ENCODE measurements around the gene PRSS23.
"Not testable (repeated sequence)": the region's sequence is repeated elsewhere in the genome, so short reads cannot be mapped to it uniquely, and the experiment has no call there.

The PRSS23 gene

DNA sequence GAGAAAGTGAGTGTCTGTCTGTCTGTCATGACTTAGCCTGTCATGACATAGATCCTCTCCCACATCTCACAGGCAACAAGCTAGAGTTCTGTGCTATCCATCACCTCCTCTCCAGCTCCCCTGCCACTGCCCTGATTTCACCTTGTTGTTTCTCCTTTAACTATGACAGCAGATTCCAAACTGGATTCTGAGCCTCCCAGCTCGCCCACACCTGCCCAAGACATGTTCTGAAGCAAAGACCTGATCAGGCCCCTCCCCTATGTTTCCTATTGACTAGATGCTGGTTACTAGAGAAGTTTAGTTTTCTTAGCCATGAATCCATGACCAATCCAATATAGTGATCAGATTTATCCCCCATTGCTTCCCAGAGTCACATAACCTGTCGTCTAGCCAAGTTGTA is 15.4 kb downstream of the PRSS23 start:
- FAIRE-seq = no peak

DNA sequence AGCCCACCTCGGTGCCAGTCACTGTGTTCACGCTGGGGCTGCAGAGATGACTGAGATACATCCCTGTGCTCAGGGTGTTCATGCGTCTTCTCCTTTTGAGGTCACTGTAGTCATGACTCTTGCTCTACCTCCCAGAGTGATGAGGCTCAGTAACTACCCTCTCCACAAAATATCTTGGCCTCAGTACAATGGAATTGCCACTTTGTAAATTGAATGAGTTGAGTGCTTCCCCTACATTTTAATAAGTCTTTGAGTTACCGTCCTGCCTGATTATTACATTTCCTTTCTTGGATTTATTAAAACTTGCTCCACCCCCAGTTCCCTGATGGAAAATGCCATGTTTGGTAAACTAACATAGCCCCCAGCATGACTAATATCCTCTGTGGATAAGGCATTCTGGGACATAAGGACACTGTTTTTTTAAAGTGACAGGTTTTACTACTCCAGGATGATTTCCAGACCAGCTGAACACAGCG is 15.9 kb downstream of the PRSS23 start:
- no peak for FAIRE-seq

DNA sequence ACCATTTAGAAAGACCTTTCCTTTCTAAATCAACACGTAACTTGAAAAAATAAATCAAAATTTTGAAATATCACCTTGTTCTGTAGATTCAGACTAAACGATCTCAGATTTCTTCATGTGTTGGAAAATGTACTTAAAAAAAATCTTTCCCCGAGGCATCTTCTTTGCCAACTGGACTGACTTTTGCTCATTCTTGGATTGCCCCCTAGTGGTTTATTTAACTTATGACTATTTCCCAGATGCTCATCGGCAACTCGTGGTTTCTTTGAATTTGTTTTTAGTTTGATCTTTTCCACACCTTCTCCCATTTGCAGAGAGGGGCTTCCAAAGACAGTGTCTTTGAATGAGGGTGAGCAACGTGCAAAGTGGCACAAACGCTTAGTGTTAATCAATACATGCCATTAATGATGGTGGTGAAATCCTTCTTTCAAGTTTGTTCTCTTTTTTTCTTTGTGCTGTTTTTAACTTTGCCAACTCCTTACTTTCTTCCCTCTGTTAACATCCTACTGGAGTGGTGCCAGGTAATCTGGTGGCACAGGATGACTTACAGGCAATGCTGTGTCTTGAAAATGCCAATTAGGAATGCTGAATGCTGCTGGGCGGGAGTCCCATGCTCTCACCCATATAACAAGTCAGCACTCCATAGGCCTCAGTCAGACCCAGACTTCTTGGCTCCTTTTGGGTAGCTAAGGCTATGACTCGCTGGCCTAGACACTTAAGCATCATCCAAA is 18.3 kb downstream of the PRSS23 start:
- peak; percentile 98 for FAIRE-seq

DNA sequence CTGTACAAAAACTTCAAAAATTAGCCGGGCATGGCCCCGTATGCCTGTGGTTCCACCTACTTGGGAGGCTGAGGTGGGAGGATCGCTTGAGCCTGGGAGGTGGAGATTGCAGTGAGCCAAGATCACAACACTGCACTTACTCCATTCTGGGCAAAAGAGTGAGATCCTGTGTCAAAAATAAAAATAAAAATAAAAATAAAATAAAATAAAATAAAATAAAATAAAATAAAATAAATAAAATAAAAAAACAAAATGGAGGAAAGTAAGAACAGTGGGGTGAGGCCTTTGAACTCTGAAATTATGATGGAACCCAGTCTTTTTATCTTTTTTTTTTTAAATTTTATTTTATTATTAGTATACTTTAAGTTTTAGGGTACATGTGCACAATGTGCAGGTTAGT is 23.8 kb downstream of the PRSS23 start:
- not testable (repeated sequence) for FAIRE-seq

DNA sequence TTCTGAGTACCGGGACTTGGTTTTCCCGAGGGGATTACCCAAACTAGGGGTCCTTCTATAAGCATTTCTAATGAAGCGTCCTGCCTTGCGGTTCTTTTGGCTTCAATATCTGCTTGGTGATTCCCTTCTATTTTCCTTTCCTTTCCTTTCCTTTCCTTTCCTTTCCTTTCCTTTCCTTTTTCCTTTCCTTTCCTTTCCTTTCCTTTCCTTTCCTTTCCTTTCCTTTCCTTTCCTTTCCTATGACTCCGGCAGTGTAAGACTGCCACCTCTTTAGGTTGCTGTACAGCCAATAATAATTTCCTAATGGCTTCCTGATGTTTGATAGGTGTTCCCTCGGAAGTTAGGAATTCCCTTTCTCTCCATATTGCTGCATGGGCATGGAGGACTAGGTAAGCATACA is 34.0 kb downstream of the PRSS23 start:
- FAIRE-seq = not testable (repeated sequence)

DNA sequence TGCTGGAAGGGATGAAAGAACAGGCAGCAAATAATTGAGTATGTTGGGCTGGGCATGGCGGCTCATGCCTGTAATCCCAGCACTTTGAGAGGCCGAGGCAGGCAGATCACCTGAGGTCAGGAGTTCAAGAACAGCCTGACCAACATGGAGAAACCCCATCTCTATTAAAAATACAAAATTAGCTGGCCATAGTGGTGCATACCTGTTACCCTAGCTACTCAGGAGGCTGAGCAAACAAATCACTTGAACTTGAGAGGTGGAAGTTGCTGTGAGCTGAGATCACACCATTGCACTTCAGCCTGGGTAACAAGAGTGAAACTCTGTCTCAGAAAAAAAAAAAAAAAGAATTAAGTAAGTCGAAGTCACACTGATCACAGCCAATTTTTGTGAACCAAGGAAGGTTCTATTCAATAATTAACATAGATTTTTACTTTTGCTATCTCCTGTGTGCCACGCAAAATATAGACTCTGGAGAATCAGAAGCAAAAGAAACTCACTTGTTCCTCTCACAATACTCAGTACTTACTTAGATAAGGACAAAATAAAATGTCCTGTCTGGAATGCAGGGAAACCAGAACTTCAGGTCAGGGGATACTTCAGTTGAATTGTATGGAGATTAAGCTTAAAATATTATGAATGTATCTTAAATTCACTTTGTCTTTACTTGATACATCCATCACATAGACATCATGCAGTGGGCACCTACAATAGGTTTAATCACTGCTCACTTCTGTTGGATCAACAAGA is 44.6 kb downstream of the PRSS23 start:
- not testable (repeated sequence) for FAIRE-seq

DNA sequence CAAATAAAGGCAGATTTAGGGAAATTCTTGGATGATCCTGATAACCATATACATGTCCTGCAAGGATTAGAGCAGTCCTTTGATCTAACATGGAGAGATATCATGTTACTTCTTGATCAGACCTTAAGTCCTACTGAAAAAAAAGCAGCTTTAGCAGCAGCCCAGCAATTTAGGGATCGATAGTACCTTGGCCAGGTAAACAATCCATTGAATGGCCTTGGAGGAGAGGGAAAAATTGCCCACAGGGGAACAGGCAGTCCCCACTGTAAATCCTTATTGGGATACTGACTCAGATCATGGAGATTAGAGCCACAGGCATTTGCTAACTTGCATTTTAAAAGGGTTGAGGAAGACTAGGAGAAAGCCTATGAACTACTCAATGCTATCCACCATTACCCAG is 47.8 kb downstream of the PRSS23 start:
- no peak for FAIRE-seq

DNA sequence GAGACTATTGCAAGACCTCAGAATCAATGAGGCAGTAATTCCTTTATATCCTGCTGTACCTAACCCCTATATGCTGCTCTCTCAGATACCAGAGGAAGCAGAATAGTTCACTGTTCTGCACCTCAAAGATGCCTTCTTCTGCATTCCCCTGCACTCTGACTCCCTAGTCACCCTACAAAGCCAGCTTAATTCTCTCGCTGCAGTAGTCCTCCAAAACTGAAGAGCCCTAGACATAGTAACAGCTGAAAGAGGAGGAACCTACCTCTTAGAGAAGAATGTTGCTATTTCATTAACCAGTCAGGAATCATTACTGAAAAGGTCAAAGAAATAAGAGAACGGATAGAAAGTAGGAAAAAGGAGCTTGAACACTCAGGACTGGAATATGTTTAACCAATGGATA is 49.3 kb downstream of the PRSS23 start:
- FAIRE-seq = no peak

Data from islet of Langerhans (tissue), 1 donor.